ENCODE results near the gene PACSIN1.

DNA sequence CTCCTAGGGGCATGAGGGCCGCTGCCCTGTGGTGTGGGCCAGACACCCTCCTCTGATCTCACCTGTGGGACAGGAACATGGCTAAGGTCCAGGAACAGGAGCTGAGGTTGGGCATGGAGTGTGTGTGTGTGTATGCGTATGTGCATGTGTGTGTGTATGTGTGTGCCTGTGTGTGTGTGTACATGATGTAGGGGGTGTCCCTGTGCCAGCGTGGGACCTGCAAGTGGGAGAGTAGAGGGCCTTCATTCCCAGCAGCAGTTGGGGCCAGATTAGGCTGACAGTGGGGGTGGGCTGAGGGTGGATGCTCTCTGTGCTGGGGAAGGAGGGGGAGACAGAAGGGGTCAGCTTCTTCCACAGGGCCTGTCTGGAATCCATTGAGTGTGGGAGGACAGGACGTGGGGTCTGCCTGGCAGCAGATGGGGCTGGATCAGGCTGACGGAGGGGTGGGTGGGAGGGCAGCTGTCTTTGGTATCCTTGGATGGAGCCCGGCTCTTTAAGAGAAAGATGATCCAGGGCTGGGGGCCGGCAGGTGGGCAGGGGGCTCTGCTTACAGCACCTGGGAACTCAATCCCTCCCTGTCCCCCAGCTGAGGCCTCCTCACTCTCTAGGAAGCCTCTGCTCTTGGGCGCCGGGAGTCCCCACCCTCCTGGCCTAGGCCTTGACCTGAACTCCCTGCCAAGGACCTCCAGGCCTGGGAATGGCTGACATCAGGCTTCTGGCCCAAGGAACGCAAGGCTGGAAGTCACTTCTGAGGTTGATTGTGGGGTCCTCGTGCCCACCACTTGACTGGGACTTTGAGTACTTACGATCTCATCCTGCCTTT lies 46.2 kb downstream of the PACSIN1 start:
- TF ChIP-seq, protein P1, sequence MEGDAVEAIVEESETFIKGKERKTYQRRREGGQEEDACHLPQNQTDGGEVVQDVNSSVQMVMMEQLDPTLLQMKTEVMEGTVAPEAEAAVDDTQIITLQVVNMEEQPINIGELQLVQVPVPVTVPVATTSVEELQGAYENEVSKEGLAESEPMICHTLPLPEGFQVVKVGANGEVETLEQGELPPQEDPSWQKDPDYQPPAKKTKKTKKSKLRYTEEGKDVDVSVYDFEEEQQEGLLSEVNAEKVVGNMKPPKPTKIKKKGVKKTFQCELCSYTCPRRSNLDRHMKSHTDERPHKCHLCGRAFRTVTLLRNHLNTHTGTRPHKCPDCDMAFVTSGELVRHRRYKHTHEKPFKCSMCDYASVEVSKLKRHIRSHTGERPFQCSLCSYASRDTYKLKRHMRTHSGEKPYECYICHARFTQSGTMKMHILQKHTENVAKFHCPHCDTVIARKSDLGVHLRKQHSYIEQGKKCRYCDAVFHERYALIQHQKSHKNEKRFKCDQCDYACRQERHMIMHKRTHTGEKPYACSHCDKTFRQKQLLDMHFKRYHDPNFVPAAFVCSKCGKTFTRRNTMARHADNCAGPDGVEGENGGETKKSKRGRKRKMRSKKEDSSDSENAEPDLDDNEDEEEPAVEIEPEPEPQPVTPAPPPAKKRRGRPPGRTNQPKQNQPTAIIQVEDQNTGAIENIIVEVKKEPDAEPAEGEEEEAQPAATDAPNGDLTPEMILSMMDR (conservative IDR thresholded peaks at IDR 0.05; ENCODE audit: low read length), result no peak
- TF ChIP-seq EZH2phosphoT487 (IDR thresholded peaks at IDR 0.05; ENCODE audit: borderline replicate concordance, low read depth, low read length), result no peak

Data from OCI-LY7 (cell line).